Mesothelial cell of epicardium (in vitro differentiated cells): ENCODE data around the gene UNC93A. TPM values are rescaled to one million over a fixed set of nuclear protein-coding genes. Genes with fewer than 3 reads are reported as not detected.

Source experiments
- DNase-seq, 2 experiments: peaks; one replicate each; pipeline ENCODE4 v3.0.0; 2021; ENCODE audit warnings: low spot score in 2 of 2; ENCODE audit not compliant: unreplicated experiment in 2 of 2
- H3K27ac Mint-ChIP-seq: 2 replicates; pipeline ENCODE4 v1.8.0; 2021; ENCODE audit warnings: mixed read lengths
- H3K27me3 Mint-ChIP-seq: 2 replicates; pipeline ENCODE4 v1.8.0; 2021; ENCODE audit warnings: low read depth, mixed read lengths
- H3K36me3 Mint-ChIP-seq: 2 replicates; pipeline ENCODE4 v1.8.0; 2021; ENCODE audit warnings: mixed read lengths
- H3K4me1 Mint-ChIP-seq: 2 replicates; pipeline ENCODE4 v1.8.0; 2021; ENCODE audit warnings: mixed read lengths
- H3K4me3 Mint-ChIP-seq: 2 replicates; pipeline ENCODE4 v1.8.0; 2021; ENCODE audit warnings: mild to moderate bottlenecking, moderate library complexity, mixed read lengths
- H3K9me3 Mint-ChIP-seq: 2 replicates; pipeline ENCODE4 v1.8.0; 2021; ENCODE audit warnings: mixed read lengths
- CTCF ChIP-seq: fragments of 200-600 bp; sonication (generic); IDR thresholded peaks from one replicate; pipeline ENCODE4 v1.5.0; 2021; ENCODE audit warnings: antibody characterized with exemption; ENCODE audit not compliant: unreplicated experiment
- total RNA-seq: library from RNA; stranded (reverse); gene quantifications from 3 replicates; pipeline ENCODE4 v1.2.1, GENCODE V29; 2021

UNC93A gene
- total RNA-seq, 1 donor from 2014 or later, result not detected

GRCh38 chr6:167295495-167296292 lies 4.6 kb downstream of the UNC93A start:
- peaks cover 2% of the 10 kb centered on the region for H3K4me1 Mint-ChIP-seq
- no peak overlapping the region for H3K27ac Mint-ChIP-seq
- H3K27me3 Mint-ChIP-seq, result peaks cover 9% of the 10 kb centered on the region
- H3K36me3 Mint-ChIP-seq, result no peaks in the 10 kb centered on the region
- no peaks in the 10 kb centered on the region for H3K9me3 Mint-ChIP-seq
- no peak for TF ChIP-seq CTCF
- no peak for DNase-seq
- no peak overlapping the region for H3K4me3 Mint-ChIP-seq

- Mint-ChIP-seq H3K4me3 (no peak overlapping the region), H3K9me3 (no peaks in the 10 kb centered on the region), H3K27me3 (peaks cover 9% of the 10 kb centered on the region), H3K4me1 (peaks cover 2% of the 10 kb centered on the region), H3K36me3 (no peaks in the 10 kb centered on the region), H3K27ac (no peak overlapping the region)
- no peak for TF ChIP-seq CTCF
- DNase-seq, result no peak
These were observed 5.2 kb downstream of the UNC93A start for GRCh38 chr6:167296293-167296690.

GRCh38 chr6:167296902-167297301 lies 5.8 kb downstream of the UNC93A start:
- H3K27me3 Mint-ChIP-seq, result peaks cover 9% of the 10 kb centered on the region
- no peak for DNase-seq
- no peaks in the 10 kb centered on the region for H3K36me3 Mint-ChIP-seq
- peaks cover 2% of the 10 kb centered on the region for H3K4me1 Mint-ChIP-seq
- no peak for TF ChIP-seq CTCF
- H3K4me3 Mint-ChIP-seq, result no peak overlapping the region
- H3K9me3 Mint-ChIP-seq, result no peaks in the 10 kb centered on the region
- H3K27ac Mint-ChIP-seq, result no peak overlapping the region

GRCh38 chr6:167298127-167298526 lies 7.0 kb downstream of the UNC93A start:
- Mint-ChIP-seq H3K27ac (no peak overlapping the region), H3K27me3 (peaks cover 10% of the 10 kb centered on the region), H3K4me3 (no peak overlapping the region)

GRCh38 chr6:167299641-167300308 lies 8.7 kb downstream of the UNC93A start:
- Mint-ChIP-seq H3K4me1 (no peaks in the 10 kb centered on the region), H3K27ac (no peak overlapping the region), H3K27me3 (peaks cover 12% of the 10 kb centered on the region), H3K4me3 (no peak overlapping the region), H3K36me3 (no peaks in the 10 kb centered on the region), H3K9me3 (no peaks in the 10 kb centered on the region)
- DNase-seq, result no peak
- no peak for TF ChIP-seq CTCF

More at GRCh38 chr6:167298127-167298526, 7.0 kb downstream of the UNC93A start:
- Mint-ChIP-seq H3K9me3 (no peaks in the 10 kb centered on the region), H3K4me1 (no peaks in the 10 kb centered on the region), H3K36me3 (no peaks in the 10 kb centered on the region)
- no peak for DNase-seq
- TF ChIP-seq CTCF, result no peak
